NK-92 (cell line): ENCODE measurements around the gene FERMT3.
"Not testable (repeated sequence)": the region's sequence is repeated elsewhere in the genome, so short reads cannot be mapped to it uniquely, and the experiment has no call there.

Experiments used
- DNase-seq: peaks from one replicate; lab custom pipeline; 2025; ENCODE audit not compliant: unreplicated experiment; lab: John Stamatoyannopoulos, UW

The FERMT3 gene

DNA sequence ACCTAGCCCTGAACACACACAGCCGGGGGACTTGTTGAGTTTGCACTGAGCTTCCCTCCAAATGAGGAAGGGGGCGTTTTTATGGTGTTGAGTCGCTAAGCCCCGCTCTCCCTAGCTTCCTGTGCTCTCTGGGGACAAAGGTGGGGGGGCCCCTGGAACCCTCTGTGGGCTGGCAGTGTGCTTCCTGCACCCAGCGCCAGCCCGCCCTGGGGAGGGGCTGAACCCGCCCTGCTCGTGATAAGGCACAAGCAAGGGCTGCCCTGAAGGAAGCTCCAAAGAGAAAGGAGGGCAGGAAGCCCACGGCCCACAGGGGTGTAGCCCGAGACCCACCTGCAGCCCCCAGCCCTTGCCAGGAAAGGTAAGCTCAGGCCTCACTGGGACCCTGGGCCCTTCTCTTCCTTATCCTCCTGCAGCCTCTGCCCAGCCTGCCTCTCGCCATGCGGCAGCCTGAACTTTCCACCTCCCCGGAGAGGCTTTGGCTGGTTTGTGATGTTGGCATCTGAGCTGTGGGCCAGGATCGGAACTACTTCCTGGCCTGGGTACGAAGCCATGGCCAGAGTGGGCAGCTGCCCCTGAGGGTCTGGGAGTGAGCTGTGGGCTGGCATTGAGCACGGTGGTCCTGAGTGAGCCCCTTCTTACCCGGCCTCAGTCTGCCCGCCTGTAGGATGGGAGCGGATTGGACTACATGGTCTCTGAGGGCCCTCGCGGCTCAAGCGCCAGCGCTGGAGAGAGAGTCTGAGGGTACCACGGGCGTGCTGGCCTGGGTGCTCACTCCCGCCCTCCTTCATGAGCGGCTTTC is at the start of gene FERMT3:
Gene FERMT3, plus strand, starts transcription at position 265 of the 799 bp plus-strand sequence. CDS start 644 bp downstream, outside the sequence.
- DNase-seq = no peak

- no peak for DNase-seq
Observed at GRCh38 chr11:64157631-64158394, 48.7 kb upstream of the FERMT3 start.

- DNase-seq = no peak
Observed at GRCh38 chr11:64161037-64161436, 45.5 kb upstream of the FERMT3 start.

DNA sequence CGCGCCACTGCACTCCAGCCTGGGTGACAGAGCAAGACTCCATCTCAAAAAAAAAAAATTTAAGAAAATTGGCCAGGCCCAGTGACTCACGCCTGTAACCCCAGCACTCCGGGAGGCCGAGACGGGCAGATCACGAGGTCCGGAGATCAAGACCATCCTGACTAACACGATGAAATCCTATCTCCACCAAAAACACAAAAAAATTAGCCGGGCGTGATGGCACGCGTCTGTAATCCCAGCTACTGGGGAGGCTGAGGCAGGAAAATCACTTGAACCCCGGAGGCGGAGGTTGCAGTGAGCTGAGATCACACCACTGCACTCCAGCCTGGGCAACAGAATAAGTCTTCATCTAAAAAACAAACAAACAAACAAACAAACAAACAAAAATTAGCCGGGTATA is 43.8 kb upstream of the FERMT3 start:
- DNase-seq = not testable (repeated sequence)

GRCh38 chr11:64163951-64164350 is 42.6 kb upstream of the FERMT3 start:
- DNase-seq = no peak

GRCh38 chr11:64164392-64165312 is 41.9 kb upstream of the FERMT3 start:
- no peak for DNase-seq

DNA sequence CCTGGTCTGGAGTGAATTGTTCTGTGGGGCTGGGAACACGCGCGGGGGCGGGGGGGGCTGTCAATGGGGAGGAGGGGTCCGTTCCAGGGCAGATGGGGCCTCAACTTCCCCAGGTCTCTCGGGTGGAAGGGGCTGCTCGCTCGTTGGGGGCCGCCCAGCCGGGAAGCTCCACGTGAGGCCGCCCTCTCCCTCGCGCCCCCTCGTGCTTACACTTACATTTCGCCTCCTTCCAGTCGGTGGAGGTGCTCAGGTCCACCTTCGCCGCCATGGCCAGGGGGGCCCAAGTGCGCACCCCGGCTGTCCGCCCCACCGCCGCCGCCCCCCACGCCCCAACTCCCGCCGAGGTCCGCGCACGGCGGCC is 41.1 kb upstream of the FERMT3 start:
- no peak for DNase-seq

- no peak for DNase-seq
Observed at GRCh38 chr11:64165842-64166635, 40.5 kb upstream of the FERMT3 start, which contains the start of gene MACROD1. MACROD1 (minus strand) TSS chr11:64166113; CDS start chr11:64165994, 119 bp downstream.

GRCh38 chr11:64170419-64170818 is 36.1 kb upstream of the FERMT3 start:
- no peak for DNase-seq

GRCh38 chr11:64173616-64174355 is 32.7 kb upstream of the FERMT3 start:
- DNase-seq = no peak

DNA sequence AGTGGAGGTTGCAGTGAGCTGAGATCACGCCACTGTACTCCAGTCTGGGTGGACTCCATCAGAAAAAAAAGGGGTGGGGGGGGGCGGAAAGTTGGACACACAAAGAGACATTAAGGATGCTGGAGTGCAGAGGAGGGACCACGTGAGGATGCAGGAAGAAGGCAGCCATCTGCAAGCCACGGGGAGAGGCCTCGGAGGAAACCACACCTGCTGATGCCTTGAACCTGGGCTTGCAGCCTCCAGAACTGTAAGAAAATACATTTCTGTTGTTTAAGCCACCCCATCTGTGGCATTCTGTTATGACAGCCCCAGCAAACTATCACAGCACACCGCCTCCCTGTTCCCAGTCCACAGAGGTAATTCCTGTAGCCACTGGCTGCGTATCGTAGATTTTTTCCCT is 29.8 kb upstream of the FERMT3 start:
- no peak for DNase-seq

DNA sequence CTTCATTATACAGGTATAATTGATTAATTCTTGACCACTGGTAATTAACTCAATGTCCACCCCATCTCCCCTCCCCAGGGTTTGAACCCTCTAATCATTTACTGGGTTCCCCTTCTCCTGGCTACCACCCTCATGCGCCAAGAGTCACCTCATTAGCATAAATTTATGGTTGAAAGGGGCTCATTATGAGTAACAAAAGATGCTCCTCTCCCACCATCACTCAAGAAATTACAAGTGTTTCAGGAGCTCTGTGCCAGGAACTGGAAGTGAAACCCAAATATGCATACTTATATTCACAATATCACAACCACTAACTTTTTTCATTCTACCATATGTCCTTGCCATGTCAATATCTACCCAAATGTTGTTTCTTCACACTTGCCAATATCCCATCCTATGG is 28.3 kb upstream of the FERMT3 start:
- DNase-seq = no peak

- no peak for DNase-seq
Observed at GRCh38 chr11:64178951-64179639, 27.4 kb upstream of the FERMT3 start.

- DNase-seq = no peak
Observed at GRCh38 chr11:64180891-64181290, 25.6 kb upstream of the FERMT3 start.

GRCh38 chr11:64181506-64182411 is 24.8 kb upstream of the FERMT3 start:
- DNase-seq = no peak

- no peak for DNase-seq
Observed at GRCh38 chr11:64183890-64184289, 22.6 kb upstream of the FERMT3 start.

GRCh38 chr11:64185175-64185692 is 21.3 kb upstream of the FERMT3 start:
- no peak for DNase-seq
